ENCODE data around the gene SERPINB1.

DNA sequence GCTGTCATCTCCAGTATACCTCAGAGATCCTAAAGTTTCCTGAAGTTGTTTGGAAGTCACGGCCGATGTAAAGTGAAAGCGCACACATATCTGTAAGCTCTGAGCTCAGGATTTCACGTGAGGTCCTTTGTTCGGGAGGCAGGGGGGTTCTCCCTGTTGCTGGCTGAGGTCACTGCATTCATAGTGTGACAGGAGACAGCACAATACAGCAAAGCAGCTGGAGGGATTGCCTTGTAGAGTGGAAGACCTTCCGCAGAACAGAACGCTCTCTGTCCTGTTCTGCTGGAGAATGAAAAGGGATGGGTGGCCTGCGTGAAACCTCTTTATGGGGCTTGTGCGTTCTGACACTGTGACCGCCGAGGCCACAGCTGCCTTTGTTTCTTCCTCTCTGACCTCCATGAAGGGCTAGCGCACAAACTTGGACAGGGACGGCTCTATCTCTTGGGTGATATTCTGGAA, 13.4 kb upstream of the SERPINB1 start:
- TF ChIP-seq, protein P1, sequence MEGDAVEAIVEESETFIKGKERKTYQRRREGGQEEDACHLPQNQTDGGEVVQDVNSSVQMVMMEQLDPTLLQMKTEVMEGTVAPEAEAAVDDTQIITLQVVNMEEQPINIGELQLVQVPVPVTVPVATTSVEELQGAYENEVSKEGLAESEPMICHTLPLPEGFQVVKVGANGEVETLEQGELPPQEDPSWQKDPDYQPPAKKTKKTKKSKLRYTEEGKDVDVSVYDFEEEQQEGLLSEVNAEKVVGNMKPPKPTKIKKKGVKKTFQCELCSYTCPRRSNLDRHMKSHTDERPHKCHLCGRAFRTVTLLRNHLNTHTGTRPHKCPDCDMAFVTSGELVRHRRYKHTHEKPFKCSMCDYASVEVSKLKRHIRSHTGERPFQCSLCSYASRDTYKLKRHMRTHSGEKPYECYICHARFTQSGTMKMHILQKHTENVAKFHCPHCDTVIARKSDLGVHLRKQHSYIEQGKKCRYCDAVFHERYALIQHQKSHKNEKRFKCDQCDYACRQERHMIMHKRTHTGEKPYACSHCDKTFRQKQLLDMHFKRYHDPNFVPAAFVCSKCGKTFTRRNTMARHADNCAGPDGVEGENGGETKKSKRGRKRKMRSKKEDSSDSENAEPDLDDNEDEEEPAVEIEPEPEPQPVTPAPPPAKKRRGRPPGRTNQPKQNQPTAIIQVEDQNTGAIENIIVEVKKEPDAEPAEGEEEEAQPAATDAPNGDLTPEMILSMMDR (IDR thresholded peaks at IDR 0.05), result no peak
- no peak for TF ChIP-seq POLR2A (IDR thresholded peaks at IDR 0.05)

Data from adrenal gland (tissue), 5 donors.